CD4-positive, alpha-beta T cell treated with Interleukin-2 at 100 ng/mL for 4 hours (primary cell): ENCODE measurements around the gene RPA3.

Experiments used
- DNase-seq: peaks from one replicate; pipeline ENCODE4 v3.0.0-alpha.2; 2020; ENCODE audit warnings: low spot score

The RPA3 gene

DNA sequence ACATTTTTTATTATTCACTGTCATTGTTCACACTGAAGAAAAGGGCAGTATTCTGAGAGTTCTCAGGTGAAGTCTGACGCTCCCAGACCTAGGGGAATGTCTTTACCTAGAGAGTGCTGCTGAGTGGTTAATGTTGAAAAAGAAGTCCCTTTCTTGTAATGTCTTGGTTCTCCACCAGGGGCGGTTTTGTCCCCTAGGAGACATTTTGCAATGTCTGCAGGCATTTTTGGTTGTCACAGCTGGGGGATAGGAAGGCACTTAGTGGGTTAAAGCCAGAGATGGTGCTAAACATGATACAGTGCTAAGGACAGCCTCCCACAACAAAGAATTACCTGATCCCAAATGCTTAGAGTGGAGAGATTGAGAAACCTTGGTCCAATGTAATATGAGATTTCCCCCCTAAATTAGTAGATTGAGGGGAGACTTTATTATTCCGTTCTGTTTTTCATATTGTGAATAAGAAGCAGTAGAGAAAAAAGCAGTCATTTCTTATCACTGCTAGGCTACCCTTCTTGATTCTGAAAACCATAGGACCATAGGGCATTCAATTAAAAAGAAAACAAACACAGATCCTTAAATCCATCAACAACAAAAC, 64.7 kb downstream of the RPA3 start:
- peak; percentile 41 for DNase-seq

DNA sequence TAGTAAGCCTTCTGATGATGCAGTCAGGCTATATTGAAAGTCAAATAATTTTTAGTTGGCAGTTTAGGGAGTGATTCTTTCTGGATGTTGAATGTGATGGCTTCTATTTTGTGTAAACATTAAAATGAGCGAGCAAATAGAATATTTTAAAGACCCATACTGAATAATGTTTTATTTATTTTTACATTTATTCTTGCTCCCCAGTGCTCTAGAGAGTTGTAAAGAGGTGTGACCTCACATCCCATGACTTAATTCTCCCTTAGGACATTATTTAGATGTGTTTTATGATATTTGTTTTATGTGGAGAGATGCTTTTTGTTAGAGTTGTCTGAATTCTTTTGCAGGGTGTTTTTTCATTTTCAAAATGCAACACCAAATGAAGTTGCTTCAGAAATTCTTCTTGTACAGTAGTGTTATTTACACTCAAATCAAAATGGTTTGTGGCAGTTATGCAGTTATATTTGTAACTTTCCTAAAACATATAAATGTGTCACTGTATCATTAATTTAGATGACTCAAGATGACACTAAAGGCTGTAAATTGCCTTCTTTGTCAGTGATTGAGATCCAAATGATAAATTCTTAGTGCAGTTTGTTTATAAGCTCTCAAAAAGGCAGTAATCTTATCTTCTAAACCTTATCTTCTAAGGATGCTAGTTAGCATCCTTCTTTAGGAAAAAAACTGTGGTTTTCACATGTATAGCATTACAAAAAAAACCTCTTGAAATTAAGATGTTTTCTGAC, 65.4 kb downstream of the RPA3 start:
- DNase-seq = no peak

DNA sequence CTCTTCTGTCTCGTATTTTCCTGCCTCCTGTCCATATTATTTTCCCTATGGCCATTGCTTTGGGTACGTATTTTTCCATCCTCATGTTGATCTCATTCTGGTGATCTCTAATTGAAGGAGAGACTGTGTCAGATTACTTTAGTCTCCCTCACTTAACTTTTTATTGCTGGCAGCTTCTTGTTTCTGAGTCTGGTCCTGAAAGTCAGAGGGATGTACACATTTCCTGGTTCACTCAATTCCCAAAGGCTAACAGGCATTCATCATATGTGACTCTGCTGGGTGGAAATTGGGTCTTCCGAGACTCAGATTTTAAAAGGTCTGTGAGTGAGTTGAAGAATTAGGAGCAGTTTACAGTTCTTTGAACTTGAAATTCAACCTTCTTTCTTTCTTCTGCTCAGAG, 66.9 kb downstream of the RPA3 start:
- DNase-seq = no peak

DNA sequence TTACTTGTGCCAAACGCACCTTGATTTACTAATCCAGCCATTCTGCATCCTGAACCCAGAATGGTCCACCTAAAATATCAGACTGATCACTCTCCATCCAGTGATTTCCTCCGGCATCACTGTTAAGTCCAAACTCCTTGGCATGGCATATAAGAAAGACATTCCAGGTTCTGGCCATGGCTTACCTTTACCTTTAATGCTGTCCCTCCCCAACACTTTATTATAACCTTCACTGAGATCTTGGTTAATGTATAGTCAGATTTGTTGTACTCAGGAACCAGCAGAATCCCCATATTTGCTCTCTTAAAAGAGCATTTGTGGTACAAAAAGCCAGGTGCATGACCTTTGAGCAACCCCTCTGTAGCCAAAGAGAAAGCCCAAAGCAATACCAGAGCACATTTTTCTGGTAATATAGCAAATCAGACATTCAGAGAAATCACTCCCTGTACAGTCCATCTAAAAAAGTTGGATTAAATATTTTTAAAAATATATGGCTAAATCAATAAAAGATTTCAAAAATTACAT, 67.7 kb downstream of the RPA3 start:
- no peak for DNase-seq

DNA sequence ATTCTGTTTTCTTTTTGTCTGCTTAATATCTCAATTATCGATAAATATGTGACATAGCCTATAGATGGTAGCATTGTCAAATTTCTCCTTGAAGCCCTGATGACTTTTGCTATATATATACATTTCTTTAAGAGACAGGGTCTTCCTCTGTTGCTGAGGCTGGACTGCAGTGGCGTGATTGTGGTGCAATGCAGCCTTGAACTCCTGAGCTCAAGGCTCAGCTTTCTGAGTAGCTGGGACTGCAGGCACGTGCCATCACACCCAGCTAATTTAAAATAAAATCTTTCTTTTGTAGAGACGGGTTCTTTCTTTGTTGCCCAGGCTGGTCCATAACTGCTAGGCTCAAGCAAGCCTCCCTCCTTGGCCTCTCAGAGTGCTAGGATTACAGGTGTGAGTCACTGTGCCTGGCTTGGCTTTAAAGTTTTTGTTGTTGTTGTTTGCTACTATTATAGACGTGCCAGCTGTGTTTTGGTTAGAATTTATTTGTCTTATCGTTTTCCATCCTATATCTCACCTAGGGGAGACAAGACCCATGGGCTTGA, 70.8 kb downstream of the RPA3 start:
- DNase-seq = no peak

DNA sequence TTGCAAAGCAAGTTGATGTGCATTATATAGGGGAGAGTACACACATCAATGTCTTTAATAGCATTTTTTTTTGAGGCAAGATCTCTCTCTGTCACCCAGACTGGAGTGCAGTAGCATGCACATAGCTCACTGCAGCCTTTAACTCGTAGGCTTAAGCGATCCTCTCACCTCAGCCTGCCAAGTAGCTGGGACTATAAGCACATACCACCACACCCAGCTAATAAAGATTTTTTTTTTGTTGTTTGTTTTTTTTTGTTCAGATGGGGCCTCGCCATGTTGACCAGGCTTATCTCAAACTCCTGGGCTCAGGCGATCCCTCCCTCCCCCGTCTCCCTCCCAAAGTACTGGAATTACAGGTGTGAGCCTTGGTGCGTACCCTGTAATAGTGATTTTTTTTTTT, 76.3 kb downstream of the RPA3 start:
- no peak for DNase-seq

DNA sequence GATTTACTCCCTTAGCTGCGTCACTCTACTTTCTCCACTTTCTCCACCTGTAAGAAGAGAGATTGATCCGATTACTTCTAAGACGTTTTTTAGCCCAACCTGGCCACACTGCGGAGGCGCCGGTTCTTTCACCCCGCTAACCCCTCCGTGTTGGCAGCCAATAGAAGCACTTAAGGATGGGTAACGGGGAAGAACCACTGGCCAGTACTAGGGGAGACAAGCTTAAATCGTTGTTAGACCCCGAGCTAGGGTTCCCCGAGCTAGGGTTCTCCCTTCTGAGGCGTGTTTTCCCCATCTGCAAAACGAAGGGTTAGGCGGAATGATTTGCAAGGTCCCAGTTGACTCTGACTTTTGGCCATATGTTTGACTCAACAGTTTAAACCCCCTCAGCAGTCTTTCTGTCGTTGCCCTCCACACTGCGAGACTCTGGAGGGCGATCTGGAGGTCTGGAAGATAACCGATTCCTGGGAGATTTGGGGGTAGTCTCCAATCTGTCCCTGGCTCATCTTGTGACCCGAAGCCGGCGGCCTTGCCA, 77.2 kb downstream of the RPA3 start:
- no peak for DNase-seq

DNA sequence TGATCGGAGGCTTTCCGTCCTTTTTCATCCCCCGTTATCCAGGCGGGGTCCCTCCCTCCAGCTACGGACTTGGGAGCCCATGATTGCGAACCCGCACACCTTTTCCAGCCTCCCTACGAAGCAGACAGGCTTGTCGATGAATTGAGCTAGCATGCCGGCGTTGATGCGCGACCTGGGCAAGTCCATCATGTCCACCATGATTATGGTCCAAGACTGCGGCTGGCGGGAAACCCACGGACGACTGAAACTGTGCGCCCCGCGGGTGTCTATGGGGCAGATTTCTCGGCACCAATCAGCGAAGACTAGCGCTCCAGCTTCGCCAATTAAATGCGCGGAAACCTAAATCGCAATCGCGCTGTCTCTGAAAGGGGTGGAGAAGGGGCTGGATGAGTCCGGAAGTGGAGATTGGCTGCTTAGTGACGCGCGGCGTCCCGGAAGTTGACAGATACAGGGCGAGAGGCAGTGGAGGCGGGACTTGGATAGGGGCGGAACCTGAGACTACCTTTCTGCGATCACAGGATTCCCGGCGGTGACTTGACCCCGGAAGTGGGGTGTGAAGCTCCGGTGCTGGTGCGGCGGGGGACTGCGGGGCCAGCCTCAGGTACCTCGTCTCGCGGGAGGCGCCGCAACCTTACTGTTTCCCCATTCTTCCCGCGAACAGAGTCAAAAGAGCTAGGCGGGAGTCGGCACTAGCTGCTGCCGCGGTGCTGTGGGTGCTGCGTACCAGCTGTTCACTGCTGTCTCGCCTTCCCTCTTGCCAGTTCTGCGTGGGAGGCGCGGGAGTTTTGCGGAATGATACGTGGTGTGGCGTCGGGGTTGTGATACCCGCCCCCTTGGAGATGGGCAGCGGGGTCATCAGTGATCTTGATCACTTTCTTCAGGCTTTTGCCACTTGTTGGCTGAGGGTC, 77.9 kb downstream of the RPA3 start, which contains the start of gene UMAD1:
Gene UMAD1, plus strand, starts transcription at position 532 of the 908 bp plus-strand sequence. CDS start 32,620 bp downstream, outside the sequence.
- peak; percentile 98 for DNase-seq

DNA sequence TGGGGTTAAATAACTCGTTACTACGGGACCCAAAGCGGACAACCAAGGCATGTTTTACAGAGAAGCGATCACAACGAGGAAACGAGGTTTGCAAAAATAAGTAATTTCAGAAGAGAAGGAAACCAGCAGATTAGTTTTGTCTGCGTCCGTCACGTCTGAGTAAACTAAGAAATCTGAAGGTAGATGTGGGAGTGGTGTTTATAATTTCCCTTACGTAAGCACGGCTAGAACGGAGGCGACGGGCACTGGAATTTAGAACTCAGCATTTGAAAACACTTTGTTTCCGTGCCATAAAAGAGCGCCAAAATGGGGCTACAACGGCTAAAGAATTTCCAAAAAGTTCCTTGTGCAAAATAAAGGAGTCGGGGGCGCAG, 78.6 kb downstream of the RPA3 start:
- DNase-seq = peak; percentile 58

DNA sequence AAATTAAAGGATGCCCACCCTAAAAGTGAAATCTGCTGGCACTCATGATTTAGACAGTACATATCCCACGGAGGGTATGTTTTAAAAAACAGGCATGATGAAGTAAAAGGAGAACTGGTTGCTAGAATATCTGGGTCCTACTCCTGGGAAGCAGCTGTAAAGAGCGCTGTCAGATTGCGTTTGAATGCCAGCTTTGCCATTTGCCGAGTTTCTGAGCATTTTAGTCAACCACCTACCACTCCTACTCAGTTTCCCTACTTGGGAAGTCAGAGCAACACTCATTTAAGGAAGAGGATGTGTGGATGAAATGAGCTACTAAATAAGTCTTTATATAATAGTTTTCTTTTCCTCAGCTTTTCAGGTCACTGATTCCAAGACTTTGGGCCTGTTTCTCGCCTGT, 79.0 kb downstream of the RPA3 start:
- DNase-seq = no peak

DNA sequence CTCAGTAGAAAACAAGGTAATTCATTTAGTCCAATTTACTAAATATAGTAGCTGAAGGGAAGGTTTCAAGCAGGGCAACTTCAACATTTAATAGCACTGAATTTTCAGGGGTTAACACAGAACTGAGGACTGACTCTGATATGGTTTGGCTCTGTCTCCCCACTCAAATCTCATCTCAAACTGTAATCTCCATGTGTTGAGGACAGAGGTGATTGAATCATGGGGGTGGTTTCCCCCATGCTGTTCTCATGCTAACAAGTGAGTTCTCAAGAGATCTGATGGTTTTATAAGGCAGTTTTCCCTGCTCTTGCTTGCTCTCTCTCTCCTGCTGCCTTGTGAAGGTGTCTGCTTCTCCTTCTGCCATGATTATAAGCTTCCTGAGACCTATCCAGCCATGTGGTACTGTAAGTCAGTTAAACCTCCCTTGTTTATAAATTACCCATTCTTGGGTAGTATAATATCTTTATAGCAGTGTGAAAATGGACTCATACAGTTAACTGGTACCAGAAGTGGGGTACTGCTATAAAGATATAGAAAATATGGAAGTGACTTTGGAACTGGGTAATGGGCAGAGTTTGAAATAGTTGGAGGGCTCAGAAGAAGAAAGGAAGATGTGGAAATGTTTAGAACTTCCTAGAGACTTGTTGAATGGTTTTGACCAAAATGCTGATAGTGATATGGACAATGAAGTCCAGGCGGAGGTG, 87.6 kb downstream of the RPA3 start:
- DNase-seq = no peak

DNA sequence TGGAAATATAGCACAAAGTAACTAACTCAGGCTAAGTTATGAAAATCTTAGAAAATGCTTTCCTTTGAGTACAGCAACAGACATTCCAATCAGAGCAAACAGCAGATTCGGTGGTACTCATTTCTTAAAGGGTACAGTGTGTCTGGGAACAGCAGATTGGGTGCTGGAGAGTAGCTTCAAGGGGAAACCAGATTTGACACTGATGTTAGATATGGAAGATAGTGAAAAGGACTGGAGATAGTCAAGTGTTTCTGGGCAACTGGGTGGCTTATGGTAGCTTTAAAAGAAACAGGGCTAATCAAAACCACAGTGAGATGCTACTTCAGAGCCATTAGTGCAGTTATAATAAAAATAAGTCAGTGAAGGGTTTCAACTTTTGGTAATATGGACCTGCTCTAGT, 89.9 kb downstream of the RPA3 start:
- no peak for DNase-seq

DNA sequence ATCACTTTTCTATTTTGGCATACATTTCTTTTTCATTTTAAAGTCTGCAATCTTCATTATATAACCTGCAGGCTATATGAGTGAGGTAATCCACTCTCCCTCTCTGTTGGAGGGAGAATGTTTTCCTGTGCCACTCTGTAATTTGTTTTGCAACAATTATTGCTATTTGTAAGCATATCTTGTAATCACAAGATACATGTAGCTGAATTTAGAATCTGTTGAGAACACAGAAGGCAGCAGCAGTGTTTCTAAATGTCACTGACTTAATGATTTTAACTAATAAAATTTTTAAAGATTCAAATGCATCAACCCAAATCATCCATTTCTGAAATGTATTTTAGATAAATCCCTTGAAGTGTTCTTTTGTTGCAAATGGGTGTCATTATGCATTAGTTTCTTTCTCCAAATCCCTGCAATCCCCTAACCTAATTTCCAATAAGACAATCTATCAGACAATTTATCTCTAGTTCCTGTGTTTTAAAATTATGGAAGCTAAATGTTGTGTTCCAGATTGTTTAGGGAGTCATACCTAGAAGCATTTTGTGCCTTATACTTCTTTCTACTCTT, 97.7 kb downstream of the RPA3 start:
- no peak for DNase-seq

DNA sequence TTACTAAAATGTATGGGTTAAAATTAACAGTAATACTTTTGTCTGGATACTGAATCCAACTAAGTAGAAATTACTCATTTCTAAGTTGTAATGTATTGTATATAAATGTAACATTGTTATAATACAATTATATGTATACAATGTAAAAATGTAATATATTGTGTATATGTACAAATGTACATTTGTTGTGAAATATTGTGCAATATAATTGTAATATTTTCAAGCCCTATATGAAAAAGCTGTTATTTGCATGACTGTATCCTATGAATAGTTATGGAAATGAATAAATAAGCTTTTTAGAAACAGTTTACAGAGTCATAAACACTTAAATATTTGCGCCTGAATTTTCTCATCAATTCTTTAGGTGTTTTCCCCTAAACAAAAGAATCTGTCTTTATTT, 98.2 kb downstream of the RPA3 start:
- DNase-seq = no peak

DNA sequence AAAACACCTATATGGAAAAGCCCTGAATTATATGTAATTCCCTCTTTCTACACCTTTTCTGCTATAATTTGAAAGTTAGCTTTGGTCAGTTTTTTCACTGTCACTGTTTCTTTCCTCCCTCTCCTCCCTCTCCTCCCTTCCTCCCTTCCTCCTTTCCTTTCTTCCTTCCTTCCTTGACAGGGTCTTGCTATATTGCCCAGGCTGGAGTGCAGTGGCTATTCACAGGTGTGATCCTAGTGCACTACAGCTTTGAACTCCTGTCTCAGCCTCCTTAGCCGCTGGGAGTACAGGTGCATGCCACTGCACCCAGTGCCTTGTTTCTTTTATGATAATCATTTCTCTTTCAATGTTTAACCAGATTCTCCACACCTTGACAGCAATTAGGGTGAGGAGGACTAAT, 100.0 kb downstream of the RPA3 start:
- no peak for DNase-seq

DNA sequence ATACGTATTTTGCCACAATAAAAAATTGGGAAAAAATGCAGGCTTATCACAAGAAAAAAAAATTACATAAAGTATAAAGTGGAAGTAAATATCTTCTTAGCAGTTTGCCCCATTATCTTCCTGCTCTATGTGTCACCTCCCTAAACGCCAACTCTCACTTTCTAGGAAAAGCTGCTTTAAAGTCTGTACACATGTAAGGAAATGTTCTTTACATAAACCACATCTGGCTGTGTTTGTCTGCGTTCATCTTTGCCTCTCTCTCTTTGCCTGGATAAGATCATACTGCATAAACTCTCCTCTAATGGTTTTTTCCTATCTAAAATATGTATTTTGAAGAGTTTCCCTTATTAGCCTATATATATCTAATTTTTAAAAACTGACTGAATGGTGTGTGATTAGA, 100.9 kb downstream of the RPA3 start:
- no peak for DNase-seq

DNA sequence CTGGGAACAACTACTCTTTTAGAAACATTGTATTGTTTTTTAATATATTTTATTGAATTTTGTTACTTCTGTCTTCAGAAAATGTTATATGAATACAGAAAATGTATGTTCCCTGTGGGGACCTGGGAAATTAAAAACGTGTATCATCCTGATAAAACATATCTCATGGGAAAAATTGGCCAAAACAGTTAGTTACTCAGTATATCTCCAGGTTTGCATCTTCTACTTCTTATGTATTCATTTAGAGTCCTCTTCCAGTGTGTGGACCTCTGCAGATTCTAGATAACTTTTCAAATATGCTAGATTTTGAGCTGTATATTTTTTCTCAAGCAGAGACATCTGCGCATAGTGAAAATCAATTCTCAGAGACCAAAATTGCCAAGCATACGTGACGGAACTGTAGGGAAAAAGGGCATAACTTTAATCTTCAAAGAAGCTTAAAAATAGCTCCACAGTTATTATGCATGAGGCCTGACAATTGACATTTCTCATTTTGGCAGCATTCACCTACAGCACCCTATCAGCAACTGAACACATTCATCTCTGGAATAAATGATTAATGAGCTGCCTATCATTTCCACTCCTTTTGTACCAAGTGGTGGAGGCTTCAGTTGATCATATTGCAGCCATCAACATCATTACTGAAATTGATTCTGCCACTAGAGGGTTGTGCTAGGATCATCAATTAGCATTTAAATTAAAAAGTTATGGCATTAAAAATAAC, 104.2 kb downstream of the RPA3 start:
- DNase-seq = no peak

DNA sequence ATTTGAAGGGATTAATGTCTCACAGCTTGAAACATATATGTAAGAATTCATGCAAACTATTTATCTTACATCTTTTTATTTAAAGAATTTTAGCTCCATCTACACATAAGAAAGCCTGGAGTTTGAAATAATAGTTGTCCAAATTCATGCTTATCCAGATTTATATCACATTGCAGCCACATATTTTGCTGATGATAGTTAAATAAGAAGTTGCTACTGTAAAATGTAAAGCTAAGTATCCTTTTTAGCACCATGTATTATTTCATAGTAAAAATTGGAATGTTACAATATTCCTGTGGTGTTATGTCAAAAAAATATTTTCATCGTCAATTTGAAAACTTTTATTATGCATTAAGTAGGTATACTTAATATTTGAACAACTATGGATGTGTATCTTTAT, 105.2 kb downstream of the RPA3 start:
- DNase-seq = no peak

DNA sequence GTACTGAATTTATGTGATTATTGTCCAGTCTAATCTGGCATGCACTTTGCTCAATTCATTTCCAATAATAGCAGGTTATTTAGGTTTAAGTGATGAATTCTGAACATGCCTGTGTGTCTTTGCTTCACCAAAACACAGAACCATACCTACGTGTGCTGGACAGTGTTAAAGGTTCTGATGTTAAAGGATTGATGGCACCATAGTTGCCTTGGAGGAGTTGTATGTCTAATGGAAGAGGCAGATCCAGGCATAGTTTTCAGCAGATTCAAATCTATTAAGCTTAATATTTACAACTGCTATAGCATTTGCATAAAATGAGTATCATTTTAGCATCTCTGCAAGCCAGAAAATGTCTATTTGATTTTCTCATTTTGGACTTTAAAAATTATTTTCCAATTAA, 105.9 kb downstream of the RPA3 start:
- DNase-seq = no peak

DNA sequence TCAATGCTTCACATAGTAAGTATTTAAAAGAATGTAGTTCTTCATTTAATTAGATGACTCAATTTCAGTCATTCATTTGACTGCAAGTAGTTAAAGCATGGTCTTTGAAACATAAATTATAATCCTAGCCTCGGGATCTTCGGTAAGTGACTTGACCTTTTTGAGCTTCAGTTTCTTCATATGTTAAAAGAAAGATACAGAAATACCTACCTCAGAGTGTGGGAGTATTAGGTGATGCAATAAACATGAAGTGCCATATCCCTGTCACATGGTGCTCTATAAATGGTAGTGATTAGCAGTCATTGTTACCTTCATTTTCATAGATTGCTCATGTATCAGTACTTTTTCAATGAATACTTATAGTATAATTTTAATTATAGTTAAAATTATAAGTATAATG, 109.1 kb downstream of the RPA3 start:
- no peak for DNase-seq

DNA sequence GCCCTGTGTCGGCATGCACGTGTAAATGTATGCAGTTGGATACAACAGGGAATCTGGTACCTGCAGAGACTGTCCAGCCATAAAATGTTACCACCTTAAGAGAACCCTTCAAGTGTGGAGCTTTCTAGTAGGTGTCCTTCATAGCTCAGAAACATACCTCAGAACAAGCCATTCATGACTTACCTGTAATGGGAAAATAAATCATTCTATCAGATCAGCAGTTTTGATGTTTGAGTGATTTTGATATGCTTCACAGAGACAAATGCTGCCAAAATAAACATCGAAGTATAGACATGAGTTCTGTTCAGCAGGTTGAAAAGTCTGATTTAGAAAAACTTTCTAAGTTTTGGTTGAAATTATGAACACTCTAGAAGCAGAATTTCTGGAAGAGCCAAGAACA, 111.4 kb downstream of the RPA3 start:
- no peak for DNase-seq
